Measurements from ENCODE around the gene MRFAP1L1. TPM values are rescaled to one million over a fixed set of nuclear protein-coding genes. Genes with fewer than 3 reads are reported as not detected.

MRFAP1L1 gene
- total and polyA plus RNA-seq, 9 of the 15 experiments (the other 6 are each of a cell fraction or from before 2014, with no cell fraction given): 37.6 to 111 (median 83.8) TPM

GRCh38 chr4:6730603-6731317, 21.1 kb upstream of the MRFAP1L1 start (continued):
- TF ChIP-seq, protein P1, sequence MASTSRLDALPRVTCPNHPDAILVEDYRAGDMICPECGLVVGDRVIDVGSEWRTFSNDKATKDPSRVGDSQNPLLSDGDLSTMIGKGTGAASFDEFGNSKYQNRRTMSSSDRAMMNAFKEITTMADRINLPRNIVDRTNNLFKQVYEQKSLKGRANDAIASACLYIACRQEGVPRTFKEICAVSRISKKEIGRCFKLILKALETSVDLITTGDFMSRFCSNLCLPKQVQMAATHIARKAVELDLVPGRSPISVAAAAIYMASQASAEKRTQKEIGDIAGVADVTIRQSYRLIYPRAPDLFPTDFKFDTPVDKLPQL (IDR thresholded peaks at IDR 0.05; ENCODE audit: extremely low read depth, insufficient read length): no peak
- TF ChIP-seq CBX5 (IDR thresholded peaks at IDR 0.05; ENCODE audit: borderline replicate concordance, low read depth) (no peak), ARID3A (IDR thresholded peaks at IDR 0.05; ENCODE audit: borderline replicate concordance, low read depth, low read length) (peak; percentile 23; the same call in 1 of the 2 replicates), ZNF586 (CRISPR knock-in tag; conservative IDR thresholded peaks at IDR 0.05) (no peak), RERE (CRISPR knock-in tag; IDR thresholded peaks at IDR 0.05; ENCODE audit: borderline replicate concordance) (no peak), NR2C1 (IDR thresholded peaks at IDR 0.05) (no peak), NR2C1 (tag; IDR thresholded peaks at IDR 0.05) (no peak), FOXA1 (IDR thresholded peaks at IDR 0.05; ENCODE audit: borderline replicate concordance) (no peak), MTA2 (IDR thresholded peaks at IDR 0.05; ENCODE audit: low read depth) (peak; percentile 97), CREB3 (tag; conservative IDR thresholded peaks at IDR 0.05; ENCODE audit: low read depth) (peak; percentile 68; the same call in 1 of the 2 replicates), BRCA1 (IDR thresholded peaks at IDR 0.05) (no peak), BRCA1 (CRISPR knock-in tag; IDR thresholded peaks at IDR 0.05) (no peak), CTBP1 (IDR thresholded peaks at IDR 0.05; ENCODE audit: borderline replicate concordance) (peak; percentile 66; the same call in 1 of the 2 replicates), E2F3 (CRISPR knock-in tag; IDR thresholded peaks at IDR 0.05) (no peak)
- TF ChIP-seq, protein P2, sequence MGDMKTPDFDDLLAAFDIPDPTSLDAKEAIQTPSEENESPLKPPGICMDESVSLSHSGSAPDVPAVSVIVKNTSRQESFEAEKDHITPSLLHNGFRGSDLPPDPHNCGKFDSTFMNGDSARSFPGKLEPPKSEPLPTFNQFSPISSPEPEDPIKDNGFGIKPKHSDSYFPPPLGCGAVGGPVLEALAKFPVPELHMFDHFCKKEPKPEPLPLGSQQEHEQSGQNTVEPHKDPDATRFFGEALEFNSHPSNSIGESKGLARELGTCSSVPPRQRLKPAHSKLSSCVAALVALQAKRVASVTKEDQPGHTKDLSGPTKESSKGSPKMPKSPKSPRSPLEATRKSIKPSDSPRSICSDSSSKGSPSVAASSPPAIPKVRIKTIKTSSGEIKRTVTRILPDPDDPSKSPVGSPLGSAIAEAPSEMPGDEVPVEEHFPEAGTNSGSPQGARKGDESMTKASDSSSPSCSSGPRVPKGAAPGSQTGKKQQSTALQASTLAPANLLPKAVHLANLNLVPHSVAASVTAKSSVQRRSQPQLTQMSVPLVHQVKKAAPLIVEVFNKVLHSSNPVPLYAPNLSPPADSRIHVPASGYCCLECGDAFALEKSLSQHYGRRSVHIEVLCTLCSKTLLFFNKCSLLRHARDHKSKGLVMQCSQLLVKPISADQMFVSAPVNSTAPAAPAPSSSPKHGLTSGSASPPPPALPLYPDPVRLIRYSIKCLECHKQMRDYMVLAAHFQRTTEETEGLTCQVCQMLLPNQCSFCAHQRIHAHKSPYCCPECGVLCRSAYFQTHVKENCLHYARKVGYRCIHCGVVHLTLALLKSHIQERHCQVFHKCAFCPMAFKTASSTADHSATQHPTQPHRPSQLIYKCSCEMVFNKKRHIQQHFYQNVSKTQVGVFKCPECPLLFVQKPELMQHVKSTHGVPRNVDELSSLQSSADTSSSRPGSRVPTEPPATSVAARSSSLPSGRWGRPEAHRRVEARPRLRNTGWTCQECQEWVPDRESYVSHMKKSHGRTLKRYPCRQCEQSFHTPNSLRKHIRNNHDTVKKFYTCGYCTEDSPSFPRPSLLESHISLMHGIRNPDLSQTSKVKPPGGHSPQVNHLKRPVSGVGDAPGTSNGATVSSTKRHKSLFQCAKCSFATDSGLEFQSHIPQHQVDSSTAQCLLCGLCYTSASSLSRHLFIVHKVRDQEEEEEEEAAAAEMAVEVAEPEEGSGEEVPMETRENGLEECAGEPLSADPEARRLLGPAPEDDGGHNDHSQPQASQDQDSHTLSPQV (IDR thresholded peaks at IDR 0.05): peak; percentile 60; the same call in 1 of the 2 replicates
